HG03196 (cell line): ENCODE results near the gene IFIT1.
"Not testable (repeated sequence)": the region's sequence is repeated elsewhere in the genome, so short reads cannot be mapped to it uniquely, and the experiment has no call there.

ENCODE experiments used
- ATAC-seq: cut with Tn5 transposase; IDR thresholded peaks from one replicate; pipeline ENCODE4 v1.9.1; 2021; ENCODE audit not compliant: unreplicated experiment

The IFIT1 gene

DNA sequence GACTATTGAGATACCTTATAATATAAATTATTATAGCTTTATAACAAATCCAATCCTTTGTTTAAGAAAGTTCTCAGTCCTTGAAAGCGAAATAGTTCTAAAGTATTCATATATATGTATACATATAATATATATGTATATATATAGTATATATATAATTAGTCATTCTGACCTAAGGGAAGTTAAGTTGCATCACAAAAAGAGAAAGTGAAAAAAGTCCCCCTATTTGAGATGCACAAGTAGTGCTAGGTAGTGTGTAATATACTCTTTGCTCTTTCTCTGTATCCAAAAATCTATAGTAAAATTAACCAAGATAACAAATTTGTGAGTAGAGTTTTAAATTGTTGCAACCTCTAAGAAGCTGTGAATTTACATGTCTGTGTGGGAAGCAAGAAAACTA, 27.9 kb upstream of the IFIT1 start:
- ATAC-seq = no peak

- peak; percentile 62 for ATAC-seq
Measured at GRCh38 chr10:89367529-89367928, 24.9 kb upstream of the IFIT1 start.

GRCh38 chr10:89368129-89368528, 24.3 kb upstream of the IFIT1 start:
- no peak for ATAC-seq

GRCh38 chr10:89369156-89370105, 23.0 kb upstream of the IFIT1 start:
- ATAC-seq = no peak

GRCh38 chr10:89371079-89371478, 21.3 kb upstream of the IFIT1 start:
- no peak for ATAC-seq

DNA sequence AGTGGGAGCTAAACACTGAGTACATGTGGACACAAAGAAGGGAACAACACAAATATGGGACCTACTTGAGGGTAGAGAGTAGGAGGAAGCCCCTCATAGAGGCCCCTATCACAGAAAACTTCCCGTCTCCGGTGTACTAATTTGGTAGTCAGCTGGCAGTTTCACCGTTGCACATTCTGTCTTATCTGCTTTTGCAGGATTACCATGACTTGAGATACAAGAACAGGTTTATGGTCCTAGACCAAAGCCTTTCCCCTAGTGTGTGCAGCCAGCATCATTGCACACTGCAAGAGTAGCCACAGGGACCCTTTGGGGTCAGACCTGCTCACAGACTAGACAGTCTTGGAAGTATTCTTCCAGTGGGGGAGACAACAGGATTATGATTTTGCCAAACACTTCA, 20.4 kb upstream of the IFIT1 start:
- ATAC-seq = no peak

DNA sequence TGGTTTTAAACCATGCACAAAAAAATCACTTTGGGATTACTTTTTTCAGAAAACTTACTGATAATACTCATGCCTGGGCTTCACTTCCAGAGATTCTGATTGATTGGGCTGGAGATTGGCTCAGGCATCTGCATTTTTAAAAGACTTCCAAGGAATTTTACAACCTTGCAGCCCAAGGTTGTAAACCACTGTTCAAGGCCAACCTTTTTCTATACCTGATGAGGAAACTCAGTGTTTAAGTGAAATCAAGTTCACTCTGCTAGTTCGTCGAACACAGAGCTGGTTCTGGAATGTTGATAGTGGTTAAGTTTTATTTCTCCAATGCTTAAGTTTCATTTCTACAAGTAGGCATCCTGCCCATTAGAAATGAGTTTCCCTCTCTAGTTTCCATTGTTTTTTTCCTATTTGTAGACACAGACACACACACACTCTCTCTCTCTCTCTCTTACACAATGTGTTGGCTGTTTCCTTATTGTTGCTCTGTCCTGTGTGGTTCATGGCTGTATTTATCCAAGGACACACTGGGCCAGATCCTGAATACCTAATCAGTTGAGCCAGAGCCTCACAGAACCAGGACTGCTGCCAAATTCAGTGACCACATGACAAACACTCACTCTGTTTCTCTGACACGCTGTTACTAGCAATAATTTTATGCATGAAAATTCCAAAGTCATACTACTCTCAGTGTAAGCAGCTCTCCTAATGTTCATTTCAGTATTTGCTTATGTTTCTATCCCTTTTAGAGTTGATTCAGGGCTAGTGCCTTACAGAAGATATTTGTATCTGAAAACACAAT, 18.3 kb upstream of the IFIT1 start:
- no peak for ATAC-seq

GRCh38 chr10:89374713-89375141, 17.7 kb upstream of the IFIT1 start:
- ATAC-seq = no peak

- no peak for ATAC-seq
Measured at GRCh38 chr10:89377705-89378637, 14.5 kb upstream of the IFIT1 start, which contains the start of gene IFIT1B. Gene IFIT1B (plus strand): TSS chr10:89378056. CDS start chr10:89378136, 80 bp downstream.

DNA sequence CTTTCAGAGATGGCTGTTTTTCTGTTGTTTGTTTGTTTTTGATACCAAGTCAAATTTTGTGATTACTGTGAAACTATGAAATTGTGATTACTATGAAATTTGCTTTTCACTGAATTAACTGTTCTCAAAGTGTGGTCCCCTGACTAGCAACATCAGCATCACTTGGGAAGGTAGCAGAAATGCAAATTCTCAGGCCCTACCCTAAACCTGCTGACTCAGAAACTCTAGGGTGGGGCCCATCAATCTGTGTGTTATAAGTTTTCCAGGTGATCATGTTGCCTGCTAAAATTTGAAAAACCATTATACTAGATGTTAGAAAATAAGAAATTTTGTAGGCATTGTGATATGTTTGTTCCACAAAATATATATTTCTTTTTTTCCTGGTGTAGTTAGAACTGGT, 13.3 kb upstream of the IFIT1 start:
- ATAC-seq = no peak

GRCh38 chr10:89382757-89383156, 9.7 kb upstream of the IFIT1 start:
- no peak for ATAC-seq

DNA sequence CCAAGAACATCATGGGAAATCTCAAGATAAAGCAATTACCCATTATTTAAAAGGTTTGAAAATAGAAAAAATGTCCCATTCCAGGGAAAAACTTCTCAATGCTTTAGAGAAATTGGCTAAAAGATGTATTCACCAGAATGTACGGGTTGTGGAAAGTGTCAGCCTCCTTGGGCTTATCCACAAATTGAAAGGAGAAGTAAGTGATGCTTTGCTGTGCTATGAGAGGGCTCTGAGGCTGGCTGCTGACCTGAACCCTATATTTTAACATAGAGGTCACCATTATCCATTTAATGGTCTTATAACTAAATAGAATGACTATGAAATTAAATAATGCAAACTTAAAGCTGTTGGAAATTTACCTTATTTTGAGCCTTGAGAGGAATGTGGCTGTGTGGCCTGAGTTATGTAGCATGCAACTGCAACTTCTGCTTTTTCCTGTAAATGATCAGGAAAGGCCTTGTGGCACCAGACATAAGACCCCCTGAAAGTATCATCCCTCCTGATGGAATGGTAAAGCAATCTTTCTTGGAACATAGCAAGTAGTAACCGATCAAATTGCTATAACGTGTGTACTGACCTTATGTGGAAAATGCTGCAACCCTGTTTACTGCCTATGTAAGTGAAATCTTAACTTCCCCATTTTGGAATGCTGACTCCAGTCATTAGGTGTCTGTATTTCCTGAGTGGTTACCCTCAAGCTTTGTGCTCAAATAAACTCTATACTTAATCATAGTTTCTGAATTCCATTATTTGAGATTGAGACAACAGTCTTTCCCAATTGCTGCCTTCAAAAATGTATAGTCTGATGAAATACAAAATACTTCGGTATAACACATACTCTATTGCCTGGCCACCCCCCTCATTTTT, 7.7 kb upstream of the IFIT1 start:
- no peak for ATAC-seq

- ATAC-seq = no peak
Measured at GRCh38 chr10:89388806-89389205, 3.6 kb upstream of the IFIT1 start.

DNA sequence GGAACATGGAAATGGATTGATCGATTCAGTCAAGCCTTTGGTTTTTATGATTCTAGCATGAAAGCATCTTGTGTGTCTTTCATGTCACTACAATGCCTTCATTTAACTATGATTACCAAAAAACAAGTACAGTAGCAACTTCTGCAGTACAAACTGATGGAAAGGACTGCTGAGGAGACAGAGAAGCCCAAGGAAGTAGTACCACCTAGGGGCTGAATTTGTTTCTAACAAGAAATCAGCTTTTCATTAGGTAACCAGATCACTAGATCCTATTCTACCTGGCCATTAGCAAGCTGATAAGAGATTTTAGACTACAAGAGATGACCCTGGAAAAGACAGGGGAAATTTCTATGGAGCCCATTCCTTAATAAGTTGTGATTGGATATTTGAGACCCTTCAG, 3.2 kb upstream of the IFIT1 start:
- ATAC-seq = no peak

DNA sequence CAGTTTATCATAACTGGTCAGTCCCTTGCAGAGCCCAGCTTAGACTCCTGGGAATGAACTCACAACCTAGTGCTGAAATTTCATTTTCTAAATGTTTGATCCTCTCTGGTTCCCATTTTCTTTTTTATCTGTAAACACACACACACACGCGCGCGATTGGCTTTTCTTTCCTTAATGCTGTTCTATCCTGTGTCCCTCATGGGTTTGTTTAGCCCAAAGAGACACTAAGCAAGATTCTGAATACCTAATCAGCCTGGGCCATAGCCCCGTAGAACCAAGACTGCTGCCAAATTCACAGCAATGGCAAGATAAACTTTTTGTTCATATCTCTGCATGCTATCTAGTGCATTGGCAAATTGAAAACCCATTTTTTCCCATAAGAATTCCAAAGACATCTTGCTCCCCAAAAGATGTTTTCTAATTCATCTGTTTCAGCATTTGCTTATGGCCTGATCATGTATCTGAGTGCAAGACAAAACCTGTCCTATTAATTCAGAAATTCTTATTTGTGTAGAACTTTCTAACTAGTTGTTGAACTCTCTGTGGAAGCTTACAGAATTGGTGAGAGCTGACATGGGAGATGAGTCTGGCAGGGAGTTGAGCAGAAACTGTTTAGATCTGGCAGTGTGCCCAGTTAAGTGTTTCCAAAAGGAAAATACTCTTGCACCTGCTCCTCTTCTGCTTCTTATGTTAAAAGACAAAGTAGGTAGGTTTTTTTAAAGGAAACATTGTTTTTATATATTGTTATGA, 1.8 kb upstream of the IFIT1 start:
- no peak for ATAC-seq

- not testable (repeated sequence) for ATAC-seq
Measured at GRCh38 chr10:89391226-89391576, 1.2 kb upstream of the IFIT1 start.

- ATAC-seq = no peak
Measured at GRCh38 chr10:89392974-89393373, 551 bp downstream of the IFIT1 start.

DNA sequence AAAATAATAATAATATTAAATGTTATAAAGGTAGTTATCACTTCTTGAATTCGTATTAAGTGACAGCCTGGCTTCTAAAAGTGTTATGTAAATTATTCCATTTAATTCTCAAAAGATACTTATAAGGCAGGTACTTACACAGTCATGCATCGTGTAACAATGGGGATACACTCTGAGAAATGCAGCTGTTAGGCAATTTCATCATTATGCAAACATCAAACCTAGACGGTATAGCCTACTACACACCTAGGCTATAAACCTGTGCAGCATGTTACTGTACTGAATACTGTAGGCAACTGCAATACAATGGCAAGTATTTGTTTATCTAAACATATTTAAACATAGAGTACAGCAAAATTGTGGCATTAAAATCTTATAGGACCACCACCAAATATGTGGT, 1.5 kb downstream of the IFIT1 start:
- ATAC-seq = no peak

GRCh38 chr10:89395141-89395540, 2.7 kb downstream of the IFIT1 start:
- ATAC-seq = no peak
